Fibroblast of lung (primary cell): Measurements from ENCODE around the gene MTSS2.

ENCODE experiments used
- EZH2 ChIP-seq: IDR thresholded peaks from 2 replicates; pipeline ENCODE4 v1.5.1; 2012; ENCODE audit warnings: low read length, control low read depth, mild to moderate bottlenecking; ENCODE audit errors: missing control alignments
- TF ChIP-seq, protein P1 (sequence below), 2 donors: IDR thresholded peaks in 1 of 2; conservative IDR thresholded peaks in 1 of 2; 1 replicate in 1 of 2; 2 replicates in 1 of 2; pipeline ENCODE4 v1.5.1; 2011 to 2012; ENCODE audit warnings: low read length in 2 of 2, control low read depth in 1 of 2, inconsistent platforms in 1 of 2, low read depth in 1 of 2, mild to moderate bottlenecking in 1 of 2

DNA sequence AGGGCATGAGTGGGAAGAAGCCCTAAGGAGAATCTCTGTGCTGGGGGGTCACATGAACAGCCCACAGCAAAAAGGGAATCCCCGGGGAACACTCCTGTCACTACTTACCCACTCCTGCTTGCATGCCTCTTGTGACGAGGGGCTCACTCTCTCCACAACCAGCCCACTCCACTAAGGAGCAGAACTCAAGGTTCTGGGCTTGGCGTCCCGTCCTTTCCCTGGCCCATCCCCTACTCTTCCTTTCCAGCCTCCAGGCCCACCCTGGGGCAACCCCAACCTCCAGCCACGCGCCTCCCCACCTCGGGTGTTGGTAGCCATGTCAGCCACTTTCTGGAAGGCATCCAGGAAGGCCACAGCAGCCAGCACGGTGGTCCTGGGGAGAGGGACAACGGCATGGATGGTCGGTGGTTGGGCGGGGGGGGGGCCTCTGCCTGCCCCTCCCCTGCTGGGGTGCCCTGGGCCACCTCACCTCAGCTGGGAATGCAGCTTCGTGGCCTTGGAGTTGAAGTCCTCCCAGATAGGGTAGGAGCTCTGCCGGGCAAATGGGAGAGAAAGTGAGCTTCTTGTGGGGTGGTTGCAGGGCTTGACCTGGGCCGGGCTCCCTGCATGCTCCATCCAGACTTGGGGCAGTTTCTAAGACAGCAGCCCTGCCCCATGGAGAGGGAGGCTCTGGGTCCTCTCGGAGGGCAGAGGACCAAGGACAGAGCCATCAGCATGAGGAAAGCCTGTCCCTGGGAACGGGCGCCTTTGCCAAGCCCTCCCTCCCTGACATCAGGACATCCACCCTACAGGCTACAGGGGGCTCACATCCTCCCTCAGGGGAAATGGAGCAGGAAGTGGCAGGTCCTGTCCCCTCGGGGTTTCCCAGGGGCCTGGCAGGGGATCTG, 5.1 kb downstream of the MTSS2 start:
- no peak for TF ChIP-seq EZH2
- TF ChIP-seq, protein P1, sequence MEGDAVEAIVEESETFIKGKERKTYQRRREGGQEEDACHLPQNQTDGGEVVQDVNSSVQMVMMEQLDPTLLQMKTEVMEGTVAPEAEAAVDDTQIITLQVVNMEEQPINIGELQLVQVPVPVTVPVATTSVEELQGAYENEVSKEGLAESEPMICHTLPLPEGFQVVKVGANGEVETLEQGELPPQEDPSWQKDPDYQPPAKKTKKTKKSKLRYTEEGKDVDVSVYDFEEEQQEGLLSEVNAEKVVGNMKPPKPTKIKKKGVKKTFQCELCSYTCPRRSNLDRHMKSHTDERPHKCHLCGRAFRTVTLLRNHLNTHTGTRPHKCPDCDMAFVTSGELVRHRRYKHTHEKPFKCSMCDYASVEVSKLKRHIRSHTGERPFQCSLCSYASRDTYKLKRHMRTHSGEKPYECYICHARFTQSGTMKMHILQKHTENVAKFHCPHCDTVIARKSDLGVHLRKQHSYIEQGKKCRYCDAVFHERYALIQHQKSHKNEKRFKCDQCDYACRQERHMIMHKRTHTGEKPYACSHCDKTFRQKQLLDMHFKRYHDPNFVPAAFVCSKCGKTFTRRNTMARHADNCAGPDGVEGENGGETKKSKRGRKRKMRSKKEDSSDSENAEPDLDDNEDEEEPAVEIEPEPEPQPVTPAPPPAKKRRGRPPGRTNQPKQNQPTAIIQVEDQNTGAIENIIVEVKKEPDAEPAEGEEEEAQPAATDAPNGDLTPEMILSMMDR (conservative IDR thresholded peaks at IDR 0.05 in 1 of 2, IDR thresholded peaks at IDR 0.05 in 1 of 2; ENCODE audit: low read depth in 1 of 2, low read length in 2 of 2), result no peak
